ENCODE measurements around the gene GOSR2.
A peak's percentile ranks its signal among the peaks of the same experiment; 100 is the strongest.

Gene GOSR2

GRCh38 chr17:46958041-46958591 lies 35.2 kb downstream of the GOSR2 start:
- no peak for DNase-seq (ENCODE audit: low read depth in 2 of 3, low spot score in 1 of 3)

- no peak for DNase-seq (ENCODE audit: low read depth in 2 of 3, low spot score in 1 of 3)
These were observed 37.2 kb downstream of the GOSR2 start for GRCh38 chr17:46960152-46960551.

- DNase-seq (ENCODE audit: low read depth in 2 of 3, low spot score in 1 of 3) = no peak
These were observed 39.4 kb downstream of the GOSR2 start for GRCh38 chr17:46962374-46962790.

GRCh38 chr17:46963571-46963970 lies 40.6 kb downstream of the GOSR2 start:
- DNase-seq (ENCODE audit: low read depth in 2 of 3, low spot score in 1 of 3) = no peak

- no peak for DNase-seq (ENCODE audit: low read depth in 2 of 3, low spot score in 1 of 3)
These were observed 41.6 kb downstream of the GOSR2 start for GRCh38 chr17:46964315-46965265.

GRCh38 chr17:46968224-46968834 lies 45.4 kb downstream of the GOSR2 start:
- no peak for DNase-seq (ENCODE audit: low read depth in 2 of 3, low spot score in 1 of 3)

- no peak for DNase-seq (ENCODE audit: low read depth in 2 of 3, low spot score in 1 of 3)
These were observed 45.9 kb downstream of the GOSR2 start for GRCh38 chr17:46968896-46969295.

- no peak for DNase-seq (ENCODE audit: low read depth in 2 of 3, low spot score in 1 of 3)
These were observed 48.8 kb downstream of the GOSR2 start for GRCh38 chr17:46971647-46972300.

GRCh38 chr17:46972346-46972745 lies 49.4 kb downstream of the GOSR2 start:
- no peak for DNase-seq (ENCODE audit: low read depth in 2 of 3, low spot score in 1 of 3)

- no peak for DNase-seq (ENCODE audit: low read depth in 2 of 3, low spot score in 1 of 3)
These were observed 51.1 kb downstream of the GOSR2 start for GRCh38 chr17:46974086-46974485.

- DNase-seq (ENCODE audit: low read depth in 2 of 3, low spot score in 1 of 3) = no peak
These were observed 52.3 kb downstream of the GOSR2 start for GRCh38 chr17:46975287-46975686.

GRCh38 chr17:46976626-46977270 lies 53.8 kb downstream of the GOSR2 start:
- no peak for DNase-seq (ENCODE audit: low read depth in 2 of 3, low spot score in 1 of 3)

- no peak for DNase-seq (ENCODE audit: low read depth in 2 of 3, low spot score in 1 of 3)
These were observed 54.4 kb downstream of the GOSR2 start for GRCh38 chr17:46977348-46977747.

- DNase-seq (ENCODE audit: low read depth in 2 of 3, low spot score in 1 of 3) = no peak
These were observed 55.0 kb downstream of the GOSR2 start for GRCh38 chr17:46977750-46978488.

GRCh38 chr17:46978489-46979146 lies 55.7 kb downstream of the GOSR2 start:
- DNase-seq (ENCODE audit: low read depth in 2 of 3, low spot score in 1 of 3) = no peak

GRCh38 chr17:46979147-46979863 lies 56.3 kb downstream of the GOSR2 start, which contains the start of gene RPRML:
Gene RPRML (minus strand): TSS chr17:46979253. CDS start chr17:46979007, 246 bp downstream.
- DNase-seq (ENCODE audit: low read depth in 2 of 3, low spot score in 1 of 3) = peak; percentile 8 to 34 (median 18)

GRCh38 chr17:46982577-46982976 lies 59.6 kb downstream of the GOSR2 start:
- no peak for DNase-seq (ENCODE audit: low read depth in 2 of 3, low spot score in 1 of 3)

GRCh38 chr17:46983782-46984181 lies 60.8 kb downstream of the GOSR2 start:
- no peak for DNase-seq (ENCODE audit: low read depth in 2 of 3, low spot score in 1 of 3)

GRCh38 chr17:46984341-46984740 lies 61.4 kb downstream of the GOSR2 start:
- no peak for DNase-seq (ENCODE audit: low read depth in 2 of 3, low spot score in 1 of 3)

All from stimulated activated CD4-positive, alpha-beta T cell treated with anti-CD3 and anti-CD28 coated beads, Interleukin-12 subunit alpha, Interleukin-12 subunit beta, amount 100 ng/mL, for 48 hours (primary cell).